Esophagus squamous epithelium (tissue), 5 donors: ENCODE measurements around the gene BZW2. TPM values are rescaled to one million over a fixed set of nuclear protein-coding genes. Genes with fewer than 3 reads are reported as not detected.

Source experiments
- DNase-seq: peaks from one replicate; lab custom pipeline; 2025; lab: John Stamatoyannopoulos, UW
- H3K27ac ChIP-seq, 4 donors: fragments of 200-600 bp; sonication (generic); one replicate each; pipeline ENCODE4 v1.5.1; 2016 to 2019; ENCODE audit warnings: mild to moderate bottlenecking in 1 of 4
- H3K27me3 ChIP-seq, 4 donors: fragments of 200-600 bp; sonication (generic); 1 replicate in 3 of 4; 2 replicates in 1 of 4; pipeline versions ENCODE4 v1.5.1 to v1.6.0; 2017 to 2021; ENCODE audit warnings: antibody characterized with exemption in 1 of 4
- H3K36me3 ChIP-seq, 3 donors: fragments of 200-600 bp; sonication (generic); one replicate each; pipeline ENCODE4 v1.5.1; 2016 to 2019
- H3K4me1 ChIP-seq, 3 donors: fragments of 200-600 bp; sonication (generic); one replicate each; pipeline ENCODE4 v1.5.1; 2017 to 2019
- H3K4me3 ChIP-seq, 4 donors: fragments of 200-600 bp; sonication (generic); 1 replicate in 3 of 4; 2 replicates in 1 of 4; pipeline ENCODE4 v1.5.1; 2016 to 2019; ENCODE audit warnings: mild to moderate bottlenecking in 2 of 4, moderate library complexity in 1 of 4
- H3K9me3 ChIP-seq, 3 donors: fragments of 200-600 bp; sonication (generic); one replicate each; pipeline ENCODE4 v1.5.1; 2016 to 2019
- POLR2A ChIP-seq, 4 donors: fragments of 450-650 bp; IDR thresholded peaks; one replicate each; pipeline ENCODE4 v1.6.1; 2017; ENCODE audit warnings: antibody characterized with exemption in 4 of 4, mild to moderate bottlenecking in 4 of 4, moderate library complexity in 3 of 4
- WGBS, 2 donors: methylation state at CpG; one replicate each; pipeline ENCODE4 v1.1.5; 2018; 5-methylcytosine and 5-hydroxymethylcytosine counted together
- intact Hi-C: fragments of 100-400 bp; cut with DNase I; formaldehyde crosslinking; loops from one replicate; pipeline ENCODE4 v1.15.0; 2022
- total RNA-seq, 4 donors: library from RNA; depleted of rRNA; stranded (reverse); fragments of >200 nt; gene quantifications; one replicate each; pipeline ENCODE4 v1.1.0, GENCODE V29; 2016
- TF ChIP-seq, protein P1 (sequence below), 6 experiments: fragments of 450-650 bp in 4 of 6; fragments of 200-600 bp in 2 of 6; sonication (generic) in 2 of 6; IDR thresholded peaks; one replicate each; pipeline ENCODE4 v1.5.1; 2016 to 2019; ENCODE audit warnings: antibody characterized with exemption in 6 of 6, mild to moderate bottlenecking in 4 of 6, moderate library complexity in 4 of 6
- donor health status: DM: yes; HTN: yes; CAD: no.

The BZW2 gene
- total RNA-seq, 4 donors from 2014 or later, result 38.2 to 79.5 (median 69.6) TPM

- no peak overlapping the region for H3K27ac ChIP-seq
- intact Hi-C loops, result no loop called here
- no peak for TF ChIP-seq POLR2A (IDR thresholded peaks at IDR 0.05)
- TF ChIP-seq, protein P1, sequence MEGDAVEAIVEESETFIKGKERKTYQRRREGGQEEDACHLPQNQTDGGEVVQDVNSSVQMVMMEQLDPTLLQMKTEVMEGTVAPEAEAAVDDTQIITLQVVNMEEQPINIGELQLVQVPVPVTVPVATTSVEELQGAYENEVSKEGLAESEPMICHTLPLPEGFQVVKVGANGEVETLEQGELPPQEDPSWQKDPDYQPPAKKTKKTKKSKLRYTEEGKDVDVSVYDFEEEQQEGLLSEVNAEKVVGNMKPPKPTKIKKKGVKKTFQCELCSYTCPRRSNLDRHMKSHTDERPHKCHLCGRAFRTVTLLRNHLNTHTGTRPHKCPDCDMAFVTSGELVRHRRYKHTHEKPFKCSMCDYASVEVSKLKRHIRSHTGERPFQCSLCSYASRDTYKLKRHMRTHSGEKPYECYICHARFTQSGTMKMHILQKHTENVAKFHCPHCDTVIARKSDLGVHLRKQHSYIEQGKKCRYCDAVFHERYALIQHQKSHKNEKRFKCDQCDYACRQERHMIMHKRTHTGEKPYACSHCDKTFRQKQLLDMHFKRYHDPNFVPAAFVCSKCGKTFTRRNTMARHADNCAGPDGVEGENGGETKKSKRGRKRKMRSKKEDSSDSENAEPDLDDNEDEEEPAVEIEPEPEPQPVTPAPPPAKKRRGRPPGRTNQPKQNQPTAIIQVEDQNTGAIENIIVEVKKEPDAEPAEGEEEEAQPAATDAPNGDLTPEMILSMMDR (IDR thresholded peaks at IDR 0.05), result no peak
- no peaks in the 10 kb centered on the region for H3K27me3 ChIP-seq
- no peaks in the 10 kb centered on the region for H3K4me1 ChIP-seq
- no peak for DNase-seq
- WGBS, 2 donors, result 79 to 83% methylated on average over 4 of the region's 4 CpGs
- H3K9me3 ChIP-seq, result no peaks in the 10 kb centered on the region
- H3K4me3 ChIP-seq, result no peak overlapping the region
- H3K36me3 ChIP-seq, result peaks cover 0 to 29% (median 10%) of the 10 kb centered on the region in 3 donors
Observed at GRCh38 chr7:16710651-16711050, 64.7 kb downstream of the BZW2 start.

- no peaks in the 10 kb centered on the region for H3K9me3 ChIP-seq
- 69 to 75% methylated on average over 4 of the region's 4 CpGs for WGBS, 2 donors
- TF ChIP-seq POLR2A (IDR thresholded peaks at IDR 0.05), result no peak
- TF ChIP-seq, protein P1 (IDR thresholded peaks at IDR 0.05), result no peak
Observed at GRCh38 chr7:16711730-16712129, 65.7 kb downstream of the BZW2 start.

GRCh38 chr7:16712916-16713315 is 66.9 kb downstream of the BZW2 start:
- no peak overlapping the region for H3K4me3 ChIP-seq
- peaks cover 0 to 9% (median 0%) of the 10 kb centered on the region in 3 donors for H3K36me3 ChIP-seq
- intact Hi-C loops, result no loop called here
- WGBS, 2 donors, result 59 to 66% methylated on average over 3 to 4 of the region's 4 CpGs
- no peaks in the 10 kb centered on the region for H3K9me3 ChIP-seq
- H3K27ac ChIP-seq, result no peak overlapping the region
- DNase-seq, result no peak
- no peaks in the 10 kb centered on the region for H3K4me1 ChIP-seq
- H3K27me3 ChIP-seq, result no peaks in the 10 kb centered on the region
- no peak for TF ChIP-seq POLR2A (IDR thresholded peaks at IDR 0.05)
- TF ChIP-seq, protein P1 (IDR thresholded peaks at IDR 0.05), result no peak

More at GRCh38 chr7:16711730-16712129, 65.7 kb downstream of the BZW2 start:
- H3K4me1 ChIP-seq, result no peaks in the 10 kb centered on the region
- no peak overlapping the region for H3K4me3 ChIP-seq
- no peak for DNase-seq
- peaks cover 0 to 18% (median under 1%) of the 10 kb centered on the region in 3 donors for H3K36me3 ChIP-seq
- no peak overlapping the region for H3K27ac ChIP-seq
- H3K27me3 ChIP-seq, result no peaks in the 10 kb centered on the region
- intact Hi-C loops, result no loop called here

DNA sequence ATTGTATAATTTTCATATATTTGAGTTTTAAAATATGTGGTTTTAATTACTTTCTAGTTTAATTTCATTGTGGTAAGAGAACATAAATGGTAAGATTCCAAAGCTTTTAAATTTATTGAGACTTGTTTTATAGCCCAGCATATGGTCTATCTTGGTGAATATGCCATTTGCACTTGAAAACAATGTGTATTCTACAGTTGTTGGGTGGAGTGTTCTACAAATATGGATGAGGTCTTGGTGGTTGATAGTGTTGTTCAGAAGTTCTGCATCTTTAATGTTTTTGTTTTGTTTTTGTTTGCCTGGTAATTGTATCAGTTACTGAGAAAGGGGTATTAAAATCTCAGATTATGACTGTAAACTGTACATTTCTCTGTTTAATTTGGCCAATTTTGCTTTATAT is 69.9 kb downstream of the BZW2 start:
- intact Hi-C loops, result no loop called here
- TF ChIP-seq, protein P1 (IDR thresholded peaks at IDR 0.05), result no peak
- no peak for TF ChIP-seq POLR2A (IDR thresholded peaks at IDR 0.05)
- Histone ChIP-seq H3K27me3 (no peaks in the 10 kb centered on the region), H3K36me3 (no peaks in the 10 kb centered on the region), H3K4me3 (no peak overlapping the region), H3K27ac (no peak overlapping the region), H3K4me1 (peaks cover 0 to 15% (median 0%) of the 10 kb centered on the region in 3 donors), H3K9me3 (no peaks in the 10 kb centered on the region)
- no peak for DNase-seq

DNA sequence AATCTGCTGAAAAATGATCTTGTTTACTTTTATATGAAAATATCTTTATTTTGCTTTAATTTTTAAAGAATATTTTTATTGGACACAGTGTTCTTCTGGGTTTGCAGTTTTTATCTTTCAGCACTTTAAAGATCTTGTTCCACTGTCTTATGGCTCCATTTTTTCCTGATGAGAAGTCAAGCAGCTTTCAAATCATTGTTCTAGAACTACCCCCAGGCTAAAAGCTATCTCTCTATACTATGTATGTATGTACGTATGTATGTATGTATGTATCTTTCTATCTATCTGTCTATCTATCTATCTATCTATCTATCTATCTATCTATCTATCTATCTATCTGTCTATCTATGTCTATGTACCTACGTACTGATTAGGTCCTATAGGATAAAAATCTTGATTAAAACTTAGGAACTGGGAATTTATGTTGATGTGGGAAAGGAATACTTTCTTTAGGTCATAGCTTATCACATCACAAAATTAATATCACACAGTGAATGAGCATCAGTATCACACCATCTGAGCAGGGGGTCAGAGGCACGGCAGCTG is 72.2 kb downstream of the BZW2 start:
- H3K4me3 ChIP-seq, result no peak overlapping the region
- no peaks in the 10 kb centered on the region for H3K36me3 ChIP-seq
- no peak for DNase-seq
- H3K4me1 ChIP-seq, result peaks cover 0 to 15% (median 0%) of the 10 kb centered on the region in 3 donors
- 85 to 87% methylated on average over 3 of the region's 3 CpGs for WGBS, 2 donors
- TF ChIP-seq, protein P1 (IDR thresholded peaks at IDR 0.05), result no peak
- no peak for TF ChIP-seq POLR2A (IDR thresholded peaks at IDR 0.05)
- H3K9me3 ChIP-seq, result no peaks in the 10 kb centered on the region
- intact Hi-C loops, result no loop called here
- no peaks in the 10 kb centered on the region for H3K27me3 ChIP-seq
- H3K27ac ChIP-seq, result peak overlapping the region in 1 of 4 donors; percentile 39
